ENCODE results near the gene RAB2B. TPM values are rescaled to one million over a fixed set of nuclear protein-coding genes. Genes with fewer than 3 reads are reported as not detected.

RAB2B gene
- total RNA-seq, 1 donor from 2014 or later = 27.5 TPM

DNA sequence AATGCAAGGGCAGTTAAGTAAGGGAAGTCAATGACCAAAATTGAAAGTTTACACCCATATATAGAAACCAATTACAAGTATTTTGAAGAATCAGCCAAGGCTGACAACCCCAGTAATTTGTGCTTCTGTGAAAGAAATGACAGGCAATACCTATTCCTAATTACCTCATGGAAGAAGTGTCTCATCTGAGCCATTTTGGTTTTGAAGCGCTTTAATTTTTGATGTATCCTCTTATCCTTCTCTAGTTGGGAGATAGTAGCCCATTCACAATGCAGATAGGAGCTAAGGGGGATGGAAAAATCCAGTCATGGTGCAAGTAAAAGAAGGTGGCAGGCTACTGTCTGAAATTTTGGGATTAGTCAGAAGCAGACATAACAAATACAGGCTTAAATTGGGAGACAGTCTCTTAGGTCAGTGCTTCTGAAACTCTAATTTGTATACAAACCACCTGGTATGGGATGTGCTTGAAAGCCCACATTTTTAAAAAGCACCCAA is 62.6 kb downstream of the RAB2B start:
- no peaks in the 10 kb centered on the region for H3K4me1 Mint-ChIP-seq
- POLR2A ChIA-PET = interaction anchor here (0.5 to 0.6 kb wide), 2 partner anchors 30 to 63 kb away, joined by 4 read pairs; partner anchors contain the start of genes RAB2B, SUPT16H and TOX4
- no peak overlapping the region for H3K4me3 Mint-ChIP-seq
- TF ChIP-seq, protein P1, sequence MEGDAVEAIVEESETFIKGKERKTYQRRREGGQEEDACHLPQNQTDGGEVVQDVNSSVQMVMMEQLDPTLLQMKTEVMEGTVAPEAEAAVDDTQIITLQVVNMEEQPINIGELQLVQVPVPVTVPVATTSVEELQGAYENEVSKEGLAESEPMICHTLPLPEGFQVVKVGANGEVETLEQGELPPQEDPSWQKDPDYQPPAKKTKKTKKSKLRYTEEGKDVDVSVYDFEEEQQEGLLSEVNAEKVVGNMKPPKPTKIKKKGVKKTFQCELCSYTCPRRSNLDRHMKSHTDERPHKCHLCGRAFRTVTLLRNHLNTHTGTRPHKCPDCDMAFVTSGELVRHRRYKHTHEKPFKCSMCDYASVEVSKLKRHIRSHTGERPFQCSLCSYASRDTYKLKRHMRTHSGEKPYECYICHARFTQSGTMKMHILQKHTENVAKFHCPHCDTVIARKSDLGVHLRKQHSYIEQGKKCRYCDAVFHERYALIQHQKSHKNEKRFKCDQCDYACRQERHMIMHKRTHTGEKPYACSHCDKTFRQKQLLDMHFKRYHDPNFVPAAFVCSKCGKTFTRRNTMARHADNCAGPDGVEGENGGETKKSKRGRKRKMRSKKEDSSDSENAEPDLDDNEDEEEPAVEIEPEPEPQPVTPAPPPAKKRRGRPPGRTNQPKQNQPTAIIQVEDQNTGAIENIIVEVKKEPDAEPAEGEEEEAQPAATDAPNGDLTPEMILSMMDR (IDR thresholded peaks at IDR 0.05) = no peak
- ATAC-seq (ENCODE audit: low read depth) (no peak), DNase-seq (no peak)
- no peak overlapping the region for H3K27ac Mint-ChIP-seq
- peaks cover 82% of the 10 kb centered on the region for H3K36me3 Mint-ChIP-seq (ENCODE audit: low read depth)
- intact Hi-C loops (cut with micrococcal nuclease) = no loop called here
- no peaks in the 10 kb centered on the region for H3K27me3 Mint-ChIP-seq
- CTCF ChIA-PET = no interaction called here
- no peaks in the 10 kb centered on the region for H3K9me3 Mint-ChIP-seq

Other genes starting within 250 kb of the RAB2B start
- 653 and 683 TPM in 2 replicates for gene HNRNPC, start 207.5 kb downstream of the RAB2B start, total RNA-seq
- not detected in 2 replicates for gene RPGRIP1, start 196.9 kb downstream of the RAB2B start, total RNA-seq
- 100 and 102 TPM in 2 replicates for gene SUPT16H, start 92.9 kb downstream of the RAB2B start, total RNA-seq
- gene CHD8, start 20.8 kb downstream of the RAB2B start, total RNA-seq = 113 and 133 TPM in 2 replicates
- 77.2 and 81.4 TPM in 2 replicates for gene TOX4, start 236 bp upstream of the RAB2B start, total RNA-seq
- gene METTL3, start 34.4 kb upstream of the RAB2B start, total RNA-seq = 81.9 and 94.5 TPM in 2 replicates
- gene SALL2, start 49.4 kb upstream of the RAB2B start, total RNA-seq = 0.24 and 0.37 TPM in 2 replicates
- not detected in 2 replicates for gene OR10G3, start 103.1 kb upstream of the RAB2B start, total RNA-seq
- not detected in 2 replicates for gene OR10G2, start 158.0 kb upstream of the RAB2B start, total RNA-seq
- gene OR4E2, start 176.9 kb upstream of the RAB2B start, total RNA-seq = not detected in 2 replicates
- not detected in 2 replicates for gene OR4E1, start 196.9 kb upstream of the RAB2B start, total RNA-seq